ENCODE data around the gene MSANTD2. TPM values are rescaled to one million over a fixed set of nuclear protein-coding genes. Genes with fewer than 3 reads are reported as not detected.

The MSANTD2 gene
- total RNA-seq, 1 donor from 2014 or later = 18.9 TPM

- no peak for DNase-seq
Measured at GRCh38 chr11:124817036-124817435, 16.8 kb upstream of the MSANTD2 start.

- DNase-seq = no peak
Measured at GRCh38 chr11:124814739-124815138, 14.5 kb upstream of the MSANTD2 start.

- DNase-seq = no peak
Measured at GRCh38 chr11:124812876-124813275, 12.7 kb upstream of the MSANTD2 start.

- DNase-seq = no peak
Measured at GRCh38 chr11:124811399-124812125, 11.4 kb upstream of the MSANTD2 start.

- no peak for DNase-seq
Measured at GRCh38 chr11:124807660-124808270, 7.6 kb upstream of the MSANTD2 start.

- no peak for DNase-seq
Measured at GRCh38 chr11:124807201-124807600, 7.0 kb upstream of the MSANTD2 start.

- no peak for DNase-seq
Measured at GRCh38 chr11:124804884-124805283, 4.7 kb upstream of the MSANTD2 start.

- no peak for DNase-seq
Measured at GRCh38 chr11:124801636-124802312, 1.6 kb upstream of the MSANTD2 start.

GRCh38 chr11:124801014-124801413 is 808 bp upstream of the MSANTD2 start:
- DNase-seq = no peak

GRCh38 chr11:124799348-124800225 is 619 bp downstream of the MSANTD2 start:
- DNase-seq = no peak

GRCh38 chr11:124798991-124799347 is 1.2 kb downstream of the MSANTD2 start:
- DNase-seq = no peak

GRCh38 chr11:124796312-124796711 is 3.9 kb downstream of the MSANTD2 start:
- no peak for DNase-seq

GRCh38 chr11:124793466-124794278 is 6.5 kb downstream of the MSANTD2 start:
- DNase-seq = no peak

- no peak for DNase-seq
Measured at GRCh38 chr11:124791626-124792341, 8.4 kb downstream of the MSANTD2 start.

GRCh38 chr11:124788521-124788920 is 11.7 kb downstream of the MSANTD2 start:
- no peak for DNase-seq

- DNase-seq = no peak
Measured at GRCh38 chr11:124784051-124784450, 16.2 kb downstream of the MSANTD2 start.

GRCh38 chr11:124783002-124783401 is 17.2 kb downstream of the MSANTD2 start:
- no peak for DNase-seq

GRCh38 chr11:124779568-124779967 is 20.6 kb downstream of the MSANTD2 start:
- DNase-seq = no peak

- no peak for DNase-seq
Measured at GRCh38 chr11:124778281-124778680, 21.9 kb downstream of the MSANTD2 start.

- DNase-seq = no peak
Measured at GRCh38 chr11:124776865-124777645, 23.2 kb downstream of the MSANTD2 start.

Data from occipital lobe (tissue), 2 donors.